HCT116 (cell line): ENCODE results near the gene GRM6. TPM values are rescaled to one million over a fixed set of nuclear protein-coding genes. Genes with fewer than 3 reads are reported as not detected.

ENCODE experiments used
- ATAC-seq: fragments of 200-7000 bp; cut with Tn5 transposase; 2 replicates; pipeline ENCODE4 v1.9.1; 2020; ENCODE audit warnings: mild to moderate bottlenecking, moderate library complexity
- BruUV-seq: library from RNA; stranded (reverse); fragments of 400-500 nt; replicated peaks from 2 replicates; lab custom pipeline; 2021; lab: Mats Ljungman, UMichigan
- CTCF ChIA-PET: fragments of 300-600 bp; sonication (Branson Sonifier 250); formaldehyde crosslinking; loops from one replicate; lab custom pipeline; 2021; ENCODE audit warnings: antibody characterized with exemption; lab: Charles Lee
- POLR2A ChIA-PET: fragments of 300-600, 350-600 bp; sonication (Branson Sonifier 250); formaldehyde crosslinking; loops from one replicate; lab custom pipeline; 2021; ENCODE audit warnings: antibody characterized with exemption; lab: Charles Lee
- RAD21 ChIA-PET, 2 experiments: fragments of 300-600 bp; sonication (Branson Sonifier 250); formaldehyde crosslinking; loops; one replicate each; lab custom pipeline; 2023; ENCODE audit warnings: low total read pairs in 2 of 2; ENCODE audit not compliant: uncharacterized antibody in 2 of 2, unreplicated experiment in 2 of 2, low non-redundant PET in 1 of 2; lab: Charles Lee
- DNase-seq: peaks from one replicate; pipeline ENCODE4 v3.0.0-alpha.2; 2010; ENCODE audit warnings: low read depth, low spot score
- H2AFZ ChIP-seq: fragments of 200-600 bp; shearing (Covaris generic), sonication (generic); 2 replicates; pipeline ENCODE4 v1.6.1; 2017; ENCODE audit warnings: low read depth, mixed run types, mixed read lengths, antibody characterized with exemption, low read length; ENCODE audit not compliant: poor library complexity, severe bottlenecking
- H3K27ac ChIP-seq: 2 replicates; pipeline ENCODE4 v1.5.1; 2012; ENCODE audit warnings: low read depth, low read length
- H3K27me3 ChIP-seq: fragments of 200-600 bp; sonication (generic); 2 replicates; pipeline ENCODE4 v1.6.1; 2016; ENCODE audit warnings: mixed run types, low read length, mixed read lengths; ENCODE audit not compliant: insufficient read depth
- H3K36me3 ChIP-seq, 2 experiments: fragments of 200-500 bp in 1 of 2; fragments of 200-600 bp in 1 of 2; sonication (Bioruptor generic) in 1 of 2; sonication (generic) in 1 of 2; 2 replicates each; pipeline versions ENCODE4 v1.5.1 to v1.6.1; 2014 to 2016; ENCODE audit warnings: low read length in 2 of 2, inconsistent platforms in 1 of 2, mixed read lengths in 1 of 2, mixed run types in 1 of 2; ENCODE audit not compliant: insufficient read depth in 2 of 2, control insufficient read depth in 1 of 2
- H3K4me1 ChIP-seq, 2 experiments: fragments of 200-600 bp in 1 of 2; sonication (generic) in 1 of 2; 2 replicates each; pipeline versions ENCODE4 v1.5.1 to v1.6.1; 2012 to 2017; ENCODE audit warnings: low read length in 2 of 2, inconsistent platforms in 1 of 2, mild to moderate bottlenecking in 1 of 2, mixed read lengths in 1 of 2, mixed run types in 1 of 2, moderate library complexity in 1 of 2; ENCODE audit not compliant: insufficient read depth in 2 of 2, control insufficient read depth in 1 of 2
- H3K4me2 ChIP-seq: fragments of 200-600 bp; sonication (generic); 2 replicates; pipeline ENCODE4 v1.6.1; 2017; ENCODE audit warnings: mixed run types, low read length, mixed read lengths
- H3K4me3 ChIP-seq, 2 experiments: fragments of 200-600 bp in 1 of 2; sonication (generic) in 1 of 2; replicated peaks in 1 of 2; 2 replicates each; pipeline ENCODE4 v1.5.1; 2011 to 2016; ENCODE audit warnings: low read length in 2 of 2, control low read depth in 1 of 2, low read depth in 1 of 2, mild to moderate bottlenecking in 1 of 2, mixed read lengths in 1 of 2, mixed run types in 1 of 2
- H3K79me2 ChIP-seq: fragments of 200-600 bp; sonication (generic); 2 replicates; pipeline ENCODE4 v1.6.1; 2017; ENCODE audit warnings: mild to moderate bottlenecking, mixed run types, low read length, moderate library complexity, mixed read lengths; ENCODE audit not compliant: insufficient read depth
- H3K9ac ChIP-seq: fragments of 200-600 bp; sonication (generic); 2 replicates; pipeline ENCODE4 v1.6.1; 2016; ENCODE audit warnings: low read length, mixed read lengths
- H3K9me2 ChIP-seq: fragments of 200-600 bp; sonication (generic), shearing (Covaris generic); 2 replicates; pipeline ENCODE4 v1.6.1; 2017; ENCODE audit warnings: mixed run types, mild to moderate bottlenecking, moderate library complexity; ENCODE audit not compliant: insufficient read depth
- H3K9me3 ChIP-seq, 2 experiments: fragments of 200-500 bp in 1 of 2; fragments of 200-600 bp in 1 of 2; sonication (Bioruptor generic) in 1 of 2; sonication (generic) in 1 of 2; 2 replicates each; pipeline ENCODE4 v1.6.1; 2014 to 2017; ENCODE audit warnings: low read length in 2 of 2, mixed read lengths in 2 of 2, inconsistent platforms in 1 of 2, low read depth in 1 of 2, mild to moderate bottlenecking in 1 of 2, mixed run types in 1 of 2, moderate library complexity in 1 of 2; ENCODE audit not compliant: control insufficient read depth in 1 of 2, insufficient read depth in 1 of 2
- H4K20me1 ChIP-seq: fragments of 200-600 bp; sonication (generic), shearing (Covaris generic); 2 replicates; pipeline ENCODE4 v1.6.1; 2017; ENCODE audit warnings: mixed run types, mild to moderate bottlenecking, moderate library complexity; ENCODE audit not compliant: insufficient read depth
- CBX3 ChIP-seq: IDR thresholded peaks from 2 replicates; pipeline ENCODE4 v1.6.1; 2012; ENCODE audit warnings: low read depth
- FOSL1 ChIP-seq: IDR thresholded peaks from 2 replicates; pipeline ENCODE4 v1.6.1; 2012; ENCODE audit warnings: low read depth
- JUND ChIP-seq: IDR thresholded peaks from 2 replicates; pipeline ENCODE4 v1.6.1; 2012
- POLR2A ChIP-seq: IDR thresholded peaks from 2 replicates; pipeline ENCODE4 v1.7.0; 2011; ENCODE audit warnings: borderline replicate concordance; ENCODE audit not compliant: insufficient read depth, insufficient read length; ENCODE audit errors: extremely low read depth
- POLR2AphosphoS5 ChIP-seq: IDR thresholded peaks from 2 replicates; pipeline ENCODE4 v1.6.1; 2011; ENCODE audit warnings: mild to moderate bottlenecking, low read depth, low read length, moderate library complexity
- REST ChIP-seq: IDR thresholded peaks from 2 replicates; pipeline ENCODE4 v1.6.1; 2012; ENCODE audit warnings: low read depth
- TCF7L2 ChIP-seq: IDR thresholded peaks from 2 replicates; pipeline ENCODE4 v1.7.0; 2011; ENCODE audit warnings: borderline replicate concordance, inconsistent platforms; ENCODE audit not compliant: insufficient read depth, insufficient read length; ENCODE audit errors: extremely low read depth
- intact Hi-C: fragments of 100-400 bp; cut with micrococcal nuclease; formaldehyde crosslinking; loops from 2 replicates; pipeline ENCODE4 v1.10.0; 2022
- total RNA-seq: library from RNA; stranded (reverse); gene quantifications from one replicate; pipeline ENCODE4 v1.2.1, GENCODE V29; 2021; ENCODE audit not compliant: unreplicated experiment

The GRM6 gene
- total RNA-seq, 1 experiment from 2014 or later: not detected

DNA sequence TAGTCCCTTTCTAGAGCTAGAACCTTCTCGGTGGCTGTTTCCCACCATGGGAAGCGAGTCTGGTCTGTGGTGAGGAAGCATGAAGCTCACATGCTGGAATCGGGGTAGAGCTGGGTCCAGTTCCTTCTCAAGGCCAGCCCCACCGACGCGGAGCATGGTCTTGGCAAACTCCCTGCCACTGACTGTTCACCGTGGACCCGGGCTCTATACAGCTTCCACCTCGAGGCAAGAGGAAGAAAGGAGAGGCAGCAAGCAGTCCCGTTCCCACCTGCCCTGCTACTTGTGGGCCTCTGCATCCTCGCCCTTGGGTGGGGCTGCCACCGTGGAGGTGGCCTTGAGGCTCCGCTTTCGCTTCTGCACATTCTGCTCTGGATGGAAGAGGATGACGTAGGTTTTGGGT, 13.7 kb downstream of the GRM6 start:
- no peaks in the 10 kb centered on the region for H3K27me3 ChIP-seq
- H3K4me1 ChIP-seq: no peaks in the 10 kb centered on the region
- no peaks in the 10 kb centered on the region for H3K79me2 ChIP-seq
- no peak overlapping the region for H3K9ac ChIP-seq
- H3K36me3 ChIP-seq: no peaks in the 10 kb centered on the region
- POLR2A ChIA-PET: no interaction called here
- no peaks in the 10 kb centered on the region for H4K20me1 ChIP-seq
- BruUV-seq: no TSS peak
- RAD21 ChIA-PET: no interaction called here
- H3K4me3 ChIP-seq: no peak overlapping the region
- intact Hi-C loops: no loop called here
- no peak overlapping the region for H3K4me2 ChIP-seq
- TF ChIP-seq CBX3: no peak
- no peak for TF ChIP-seq TCF7L2
- TF ChIP-seq JUND: no peak
- no peak for TF ChIP-seq FOSL1
- TF ChIP-seq REST: no peak
- no peak for TF ChIP-seq POLR2AphosphoS5
- TF ChIP-seq POLR2A: no peak
- TF ChIP-seq, all 23 proteins: peak for 0
- Histone ChIP-seq H3K9me2 (no peaks in the 10 kb centered on the region), H3K9me3 (peaks cover 4 to 8% of the 10 kb centered on the region in 2 experiments; a peak in 2 of 4 replicates), H3K27ac (no peak overlapping the region), H2AFZ (no peak overlapping the region)
- ATAC-seq (no peak), DNase-seq (no peak)
- CTCF ChIA-PET: no interaction called here
